Lung (tissue), 12 donors: ENCODE results near the gene CAPNS1. TPM values are rescaled to one million over a fixed set of nuclear protein-coding genes. Genes with fewer than 3 reads are reported as not detected.

Source experiments
- ATAC-seq: fragments of 200-7000 bp; cut with Tn5 transposase; one replicate; pipeline ENCODE4 v1.9.1; 2020; ENCODE audit warnings: moderate number of reproducible peaks; ENCODE audit not compliant: insufficient read depth, low FRiP score
- DNase-seq, 3 donors: peaks; one replicate each; pipeline ENCODE4 v3.0.0-alpha.2; 2013 to 2017
- H3K27ac ChIP-seq, 2 donors: one replicate each; pipeline ENCODE4 v1.5.1; 2013; ENCODE audit warnings: mild to moderate bottlenecking in 2 of 2, moderate library complexity in 2 of 2, control low read depth in 1 of 2, inconsistent platforms in 1 of 2, low read depth in 1 of 2, low read length in 1 of 2
- H3K27me3 ChIP-seq, 3 donors: one replicate each; pipeline ENCODE4 v1.5.1; 2013; ENCODE audit warnings: low read length in 2 of 3; ENCODE audit not compliant: control insufficient read depth in 3 of 3, insufficient read depth in 3 of 3
- H3K36me3 ChIP-seq, 4 donors: one replicate each; pipeline ENCODE4 v1.5.1; 2013; ENCODE audit warnings: low read length in 4 of 4, mild to moderate bottlenecking in 1 of 4, moderate library complexity in 1 of 4; ENCODE audit not compliant: control insufficient read depth in 4 of 4, insufficient read depth in 4 of 4
- H3K4me1 ChIP-seq, 5 donors: one replicate each; pipeline ENCODE4 v1.5.1; 2013; ENCODE audit warnings: low read length in 5 of 5, mild to moderate bottlenecking in 2 of 5, moderate library complexity in 1 of 5; ENCODE audit not compliant: control insufficient read depth in 5 of 5, insufficient read depth in 5 of 5
- H3K4me3 ChIP-seq: one replicate; pipeline ENCODE4 v1.5.1; 2013; ENCODE audit warnings: mild to moderate bottlenecking, control low read depth, moderate library complexity
- H3K9ac ChIP-seq, 2 donors: one replicate each; pipeline ENCODE4 v1.5.1; 2013; ENCODE audit warnings: low read length in 2 of 2, control low read depth in 1 of 2; ENCODE audit not compliant: insufficient read depth in 1 of 2
- H3K9me3 ChIP-seq, 4 donors: one replicate each; pipeline ENCODE4 v1.5.1; 2013; ENCODE audit warnings: low read length in 3 of 4, mild to moderate bottlenecking in 1 of 4, moderate library complexity in 1 of 4; ENCODE audit not compliant: control insufficient read depth in 4 of 4, insufficient read depth in 3 of 4
- CTCF ChIP-seq: IDR thresholded peaks from 2 replicates; pipeline ENCODE4 v1.5.1; 2012; ENCODE audit warnings: mild to moderate bottlenecking; ENCODE audit errors: control extremely low read depth, extremely low read depth
- WGBS, 2 donors: extraction: QIAGEN DNeasy Blood & Tissue Kit; methylation state at CpG; one replicate each; pipeline ENCODE4 v1.1.7; 2013; 5-methylcytosine and 5-hydroxymethylcytosine counted together
- polyA plus RNA-seq, 2 donors: library from polyadenylated mRNA; stranded (reverse); fragments of 200-250 nt; gene quantifications; one replicate each; pipeline ENCODE4 v1.2.1, GENCODE V29; 2013
- total RNA-seq, 2 donors: library from RNA; depleted of rRNA in 1 of 2; stranded (reverse); fragments of >200 nt in 1 of 2; gene quantifications; one replicate each; pipeline ENCODE4 v1.2.1, GENCODE V29; 2014 to 2021
- donor health status: control.
- donor health status: control.
- donor health status: Bipolar disorder and iron deficiency.
- donor health status: healthy.
- donor health status: DM: yes; HTN: yes; CAD: no.

Gene CAPNS1
- total and polyA plus RNA-seq, 4 donors: 201 to 743 (median 671) TPM

GRCh38 chr19:36111200-36111539, 28.7 kb upstream of the CAPNS1 start:
- TF ChIP-seq CTCF: no peak
- Histone ChIP-seq H3K9me3 (no peaks in the 10 kb centered on the region), H3K27me3 (no peaks in the 10 kb centered on the region), H3K36me3 (peaks cover 0 to 17% (median 8%) of the 10 kb centered on the region in 4 donors), H3K4me1 (peaks cover 0 to 12% (median 0%) of the 10 kb centered on the region in 5 donors), H3K9ac (no peak overlapping the region), H3K4me3 (no peak overlapping the region), H3K27ac (no peak overlapping the region)
- ATAC-seq (no peak), DNase-seq (no peak)
- WGBS, 2 donors: 88 to 89% methylated on average over 13 of the region's 13 CpGs

GRCh38 chr19:36112678-36113077, 27.2 kb upstream of the CAPNS1 start:
- Histone ChIP-seq H3K4me3 (no peak overlapping the region), H3K9me3 (no peaks in the 10 kb centered on the region), H3K27ac (no peak overlapping the region), H3K36me3 (peaks cover 0 to 17% (median 9%) of the 10 kb centered on the region in 4 donors), H3K9ac (no peak overlapping the region), H3K4me1 (peaks cover 0 to 14% (median 0%) of the 10 kb centered on the region in 5 donors), H3K27me3 (no peaks in the 10 kb centered on the region)
- TF ChIP-seq CTCF: no peak
- ATAC-seq: no peak
- no peak for DNase-seq
- 96 to 97% methylated on average over 10 of the region's 10 CpGs for WGBS, 2 donors

GRCh38 chr19:36113425-36113824, 26.4 kb upstream of the CAPNS1 start:
- peaks cover 0 to 19% (median 11%) of the 10 kb centered on the region in 4 donors for H3K36me3 ChIP-seq
- 91 to 93% methylated on average over 34 of the region's 34 CpGs for WGBS, 2 donors
- no peak overlapping the region for H3K4me3 ChIP-seq
- DNase-seq: no peak
- H3K4me1 ChIP-seq: peaks cover 0 to 14% (median 0%) of the 10 kb centered on the region in 5 donors
- no peaks in the 10 kb centered on the region for H3K27me3 ChIP-seq
- no peak overlapping the region for H3K9ac ChIP-seq
- H3K27ac ChIP-seq: no peak overlapping the region
- TF ChIP-seq CTCF: no peak
- ATAC-seq: no peak
- H3K9me3 ChIP-seq: no peaks in the 10 kb centered on the region
